ENCODE measurements around the gene MASP1.

Gene MASP1

GRCh38 chr3:187230011-187230410 lies 61.5 kb downstream of the MASP1 start:
- TF ChIP-seq CTCF (IDR thresholded peaks at IDR 0.05; ENCODE audit: insufficient read depth, missing control alignments): no peak
- DNase-seq (ENCODE audit: insufficient read length, low spot score) (no peak), FAIRE-seq (no peak)

GRCh38 chr3:187228740-187229139 lies 62.8 kb downstream of the MASP1 start:
- no peak for DNase-seq (ENCODE audit: insufficient read length, low spot score)
- TF ChIP-seq CTCF (IDR thresholded peaks at IDR 0.05; ENCODE audit: insufficient read depth, missing control alignments): no peak
- no peak for FAIRE-seq

- FAIRE-seq (no peak), DNase-seq (ENCODE audit: insufficient read length, low spot score) (no peak)
- no peak for TF ChIP-seq CTCF (IDR thresholded peaks at IDR 0.05; ENCODE audit: insufficient read depth, missing control alignments)
Observed at GRCh38 chr3:187227658-187228258, 63.8 kb downstream of the MASP1 start.

- DNase-seq (ENCODE audit: insufficient read length, low spot score) (no peak), FAIRE-seq (no peak)
- TF ChIP-seq CTCF (IDR thresholded peaks at IDR 0.05; ENCODE audit: insufficient read depth, missing control alignments): no peak
Observed at GRCh38 chr3:187223799-187224198, 67.7 kb downstream of the MASP1 start.

- no peak for DNase-seq (ENCODE audit: insufficient read length, low spot score)
Observed at GRCh38 chr3:187222801-187223200, 68.7 kb downstream of the MASP1 start.

GRCh38 chr3:187215460-187215859 lies 76.1 kb downstream of the MASP1 start:
- no peak for FAIRE-seq
- no peak for TF ChIP-seq CTCF (IDR thresholded peaks at IDR 0.05; ENCODE audit: insufficient read depth, missing control alignments)
- no peak for DNase-seq (ENCODE audit: insufficient read length, low spot score)

More at GRCh38 chr3:187222801-187223200, 68.7 kb downstream of the MASP1 start:
- TF ChIP-seq CTCF (IDR thresholded peaks at IDR 0.05; ENCODE audit: insufficient read depth, missing control alignments): no peak
- FAIRE-seq: no peak

- no peak for TF ChIP-seq CTCF (IDR thresholded peaks at IDR 0.05; ENCODE audit: insufficient read depth, missing control alignments)
- DNase-seq (ENCODE audit: insufficient read length, low spot score) (no peak), FAIRE-seq (no peak)
Observed at GRCh38 chr3:187213616-187214015, 77.9 kb downstream of the MASP1 start.

Measured in D721Med (cell line).